LNCaP clone FGC (cell line): ENCODE measurements around the gene SETMAR.
A peak's percentile ranks its signal among the peaks of the same experiment; 100 is the strongest.
"Not testable (repeated sequence)": the region's sequence is repeated elsewhere in the genome, so short reads cannot be mapped to it uniquely, and the experiment has no call there.

Experiments
- DNase-seq: peaks from one replicate; pipeline ENCODE4 v3.0.0-alpha.2; 2011; ENCODE audit warnings: low read depth
- H3K4me3 ChIP-seq: 2 replicates; pipeline ENCODE4 v1.5.1; 2011; ENCODE audit warnings: mild to moderate bottlenecking, low read depth, low read length, control low read depth
- TF ChIP-seq, protein P1 (sequence below): IDR thresholded peaks from 2 replicates; pipeline ENCODE4 v1.5.1; 2012; ENCODE audit warnings: mild to moderate bottlenecking; ENCODE audit not compliant: control insufficient read depth, insufficient read depth; ENCODE audit errors: extremely low read depth

The SETMAR gene

GRCh38 chr3:4281991-4282390, 21.2 kb upstream of the SETMAR start:
- no peak for DNase-seq
- no peak overlapping the region for H3K4me3 ChIP-seq
- TF ChIP-seq, protein P1, sequence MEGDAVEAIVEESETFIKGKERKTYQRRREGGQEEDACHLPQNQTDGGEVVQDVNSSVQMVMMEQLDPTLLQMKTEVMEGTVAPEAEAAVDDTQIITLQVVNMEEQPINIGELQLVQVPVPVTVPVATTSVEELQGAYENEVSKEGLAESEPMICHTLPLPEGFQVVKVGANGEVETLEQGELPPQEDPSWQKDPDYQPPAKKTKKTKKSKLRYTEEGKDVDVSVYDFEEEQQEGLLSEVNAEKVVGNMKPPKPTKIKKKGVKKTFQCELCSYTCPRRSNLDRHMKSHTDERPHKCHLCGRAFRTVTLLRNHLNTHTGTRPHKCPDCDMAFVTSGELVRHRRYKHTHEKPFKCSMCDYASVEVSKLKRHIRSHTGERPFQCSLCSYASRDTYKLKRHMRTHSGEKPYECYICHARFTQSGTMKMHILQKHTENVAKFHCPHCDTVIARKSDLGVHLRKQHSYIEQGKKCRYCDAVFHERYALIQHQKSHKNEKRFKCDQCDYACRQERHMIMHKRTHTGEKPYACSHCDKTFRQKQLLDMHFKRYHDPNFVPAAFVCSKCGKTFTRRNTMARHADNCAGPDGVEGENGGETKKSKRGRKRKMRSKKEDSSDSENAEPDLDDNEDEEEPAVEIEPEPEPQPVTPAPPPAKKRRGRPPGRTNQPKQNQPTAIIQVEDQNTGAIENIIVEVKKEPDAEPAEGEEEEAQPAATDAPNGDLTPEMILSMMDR: no peak

GRCh38 chr3:4284865-4285264, 18.3 kb upstream of the SETMAR start:
- DNase-seq: no peak
- H3K4me3 ChIP-seq: no peak overlapping the region
- TF ChIP-seq, protein P1: no peak

DNA sequence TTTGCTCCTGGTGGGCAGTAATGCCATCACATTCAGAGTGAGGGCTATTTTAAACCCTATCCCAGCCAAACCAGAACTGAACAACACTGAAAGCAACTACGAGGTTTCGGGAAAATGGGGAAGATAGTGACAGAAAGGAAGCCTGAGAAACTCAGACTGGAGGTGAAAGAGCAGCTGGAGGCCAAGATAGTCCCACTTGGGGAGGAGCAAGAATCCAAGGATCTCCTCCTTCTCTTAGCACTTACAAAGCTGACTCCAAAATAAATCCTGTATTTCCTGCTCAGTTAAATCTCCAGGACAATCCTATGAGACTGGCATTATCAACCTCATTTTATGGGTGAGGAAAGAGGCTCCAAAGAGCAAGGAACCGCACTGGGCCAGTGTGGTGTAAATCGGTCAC, 14.1 kb upstream of the SETMAR start:
- DNase-seq: no peak
- TF ChIP-seq, protein P1: no peak
- no peak overlapping the region for H3K4me3 ChIP-seq

DNA sequence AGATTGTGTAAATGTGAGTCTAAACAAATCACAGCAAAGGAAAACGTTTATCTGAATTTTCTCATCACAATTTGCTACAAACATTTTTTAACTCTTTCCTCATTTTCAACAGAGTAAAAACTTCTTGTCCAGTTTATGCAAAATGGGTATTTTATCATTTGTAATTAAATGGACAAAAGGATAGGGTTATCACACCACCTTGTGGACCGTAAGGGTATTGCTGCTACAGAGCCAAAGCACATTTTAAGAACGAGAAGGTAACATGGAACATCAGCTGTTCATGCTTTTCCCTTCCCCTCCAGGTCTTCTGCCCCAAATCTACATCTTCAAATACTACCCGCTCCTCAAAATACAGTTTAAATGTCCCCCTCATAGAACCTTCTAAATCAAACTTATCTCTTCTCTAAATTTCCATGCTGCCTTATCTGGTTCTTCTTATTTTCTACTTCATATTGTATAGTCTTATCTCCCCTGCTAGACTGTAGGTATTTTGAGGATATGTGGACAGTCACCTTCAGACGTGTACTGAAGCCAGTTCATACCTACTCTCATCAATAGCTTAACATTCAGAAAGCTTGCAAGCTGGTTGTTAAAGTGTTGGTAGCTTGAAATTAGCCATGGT, 12.8 kb upstream of the SETMAR start:
- H3K4me3 ChIP-seq: no peak overlapping the region
- DNase-seq: no peak
- TF ChIP-seq, protein P1: peak; percentile 88

DNA sequence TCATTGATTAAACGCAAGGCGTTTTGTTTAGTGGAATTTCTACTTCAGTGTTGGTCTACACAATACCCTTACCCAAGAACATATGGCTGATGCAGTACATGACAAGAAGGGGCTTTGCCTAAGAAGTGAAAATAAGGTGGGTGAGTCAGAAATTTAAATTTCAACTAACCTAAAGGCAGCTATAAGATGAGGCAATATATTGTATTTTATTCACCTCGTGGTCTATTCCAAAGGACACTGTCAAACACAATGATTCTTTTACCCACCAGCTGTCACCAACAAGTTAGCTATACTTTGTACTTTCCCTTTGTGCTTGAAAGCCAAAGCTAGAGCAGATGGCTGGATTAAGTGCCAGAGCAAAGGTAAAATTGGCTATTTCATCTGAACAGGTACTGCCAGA, 10.9 kb upstream of the SETMAR start:
- TF ChIP-seq, protein P1: no peak
- no peak overlapping the region for H3K4me3 ChIP-seq
- no peak for DNase-seq

DNA sequence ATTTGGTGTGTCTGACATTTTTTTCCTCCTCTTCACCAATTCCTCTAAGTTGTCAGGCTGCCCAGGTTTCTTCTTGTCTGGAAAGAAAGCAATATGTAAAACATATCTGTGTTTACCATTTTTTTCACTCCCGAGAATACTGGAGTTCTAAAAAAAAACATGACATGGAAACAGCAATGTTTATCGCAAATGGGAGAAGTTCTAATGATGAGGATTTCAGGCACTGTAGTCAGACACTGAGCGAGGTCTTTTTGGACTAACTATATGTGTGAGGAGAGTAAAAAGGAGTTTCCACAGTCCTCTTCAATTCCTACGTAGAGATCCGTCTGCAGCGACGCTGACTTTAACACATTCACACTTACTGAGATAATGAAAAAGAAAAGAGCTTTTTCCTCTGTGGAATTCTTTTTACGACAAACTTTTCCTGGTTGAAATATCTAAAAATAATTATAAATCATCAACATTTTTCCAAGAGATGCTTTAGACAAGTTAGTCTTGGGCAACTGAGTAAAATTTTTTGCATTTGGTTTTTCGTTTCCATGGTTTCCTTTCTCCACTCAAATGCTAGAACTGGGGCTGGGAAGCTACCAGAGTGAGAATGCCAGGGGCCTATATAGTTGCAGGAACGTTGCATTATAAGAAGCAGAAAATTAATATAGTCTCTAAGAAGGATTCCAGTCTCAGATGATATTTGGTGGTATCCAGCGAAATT, 8.4 kb upstream of the SETMAR start:
- H3K4me3 ChIP-seq: no peak overlapping the region
- TF ChIP-seq, protein P1: no peak

DNA sequence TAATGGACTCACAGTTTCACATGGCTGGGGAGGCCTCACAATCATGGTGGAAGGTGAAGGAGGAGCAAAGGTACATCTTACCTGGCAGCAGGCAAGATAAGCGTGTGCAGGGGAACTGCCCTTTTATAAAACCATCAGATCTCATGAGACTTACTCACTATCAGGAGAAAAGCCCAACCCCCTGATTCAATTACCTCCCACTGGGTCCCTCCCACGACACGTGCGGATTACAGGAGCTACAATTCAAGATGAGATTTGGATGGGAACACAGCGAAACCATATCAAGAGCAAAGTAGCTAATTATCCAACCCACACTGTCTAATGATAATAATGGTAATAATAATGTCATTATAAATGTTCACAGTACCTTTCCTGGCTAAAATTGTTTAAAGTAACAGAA, 6.7 kb upstream of the SETMAR start:
- not testable (repeated sequence) for DNase-seq, H3K4me3 ChIP-seq

More for the DNA sequence above, 8.4 kb upstream of the SETMAR start:
- no peak for DNase-seq
